Cerebellar nuclear complex (tissue), 1 donor: ENCODE results near the gene RAB4B.
"Not testable (repeated sequence)": the region's sequence is repeated elsewhere in the genome, so short reads cannot be mapped to it uniquely, and the experiment has no call there.

ENCODE experiments used
- DNase-seq, 2 experiments: peaks; one replicate each; lab custom pipeline; 2025; lab: John Stamatoyannopoulos, UW

RAB4B gene

GRCh38 chr19:40750874-40751537 is 27.0 kb upstream of the RAB4B start, which contains the start of gene SNRPA:
Gene SNRPA, plus strand, starts transcription at chr19:40751203. Its CDS starts 206 bp downstream, at chr19:40751409.
- DNase-seq, result peak; percentile 74 to 96

- DNase-seq, result no peak
Measured at GRCh38 chr19:40752257-40752781, 25.7 kb upstream of the RAB4B start.

- DNase-seq, result no peak
Measured at GRCh38 chr19:40754611-40755247, 23.3 kb upstream of the RAB4B start.

- no peak for DNase-seq
Measured at GRCh38 chr19:40755248-40755624, 22.8 kb upstream of the RAB4B start.

GRCh38 chr19:40755791-40756190 is 22.3 kb upstream of the RAB4B start:
- no peak for DNase-seq

- no peak for DNase-seq
Measured at GRCh38 chr19:40756502-40757110, 21.4 kb upstream of the RAB4B start.

GRCh38 chr19:40758491-40758890 is 19.6 kb upstream of the RAB4B start:
- DNase-seq, result no peak

- DNase-seq, result no peak
Measured at GRCh38 chr19:40759352-40759751, 18.7 kb upstream of the RAB4B start.

GRCh38 chr19:40762754-40763470 is 15.1 kb upstream of the RAB4B start:
- DNase-seq, result no peak

GRCh38 chr19:40763526-40763925 is 14.5 kb upstream of the RAB4B start:
- DNase-seq, result no peak

- DNase-seq, result no peak
Measured at GRCh38 chr19:40763963-40764362, 14.1 kb upstream of the RAB4B start.

GRCh38 chr19:40766385-40766784 is 11.7 kb upstream of the RAB4B start:
- not testable (repeated sequence) for DNase-seq

GRCh38 chr19:40768869-40769268 is 9.2 kb upstream of the RAB4B start:
- DNase-seq, result no peak

GRCh38 chr19:40771101-40771862 is 6.8 kb upstream of the RAB4B start:
- not testable (repeated sequence) for DNase-seq

- no peak for DNase-seq
Measured at GRCh38 chr19:40774916-40775631, 3.0 kb upstream of the RAB4B start, which contains the start of gene MIA. Gene MIA, plus strand, starts transcription at chr19:40775521. Its CDS starts 22 bp downstream, at chr19:40775543.

GRCh38 chr19:40775632-40776022 is 2.4 kb upstream of the RAB4B start:
- DNase-seq, result no peak

- DNase-seq, result no peak
Measured at GRCh38 chr19:40776364-40776763, 1.7 kb upstream of the RAB4B start.

GRCh38 chr19:40776932-40777644 is 959 bp upstream of the RAB4B start:
- peak; percentile 66 to 84 for DNase-seq

- DNase-seq, result no peak
Measured at GRCh38 chr19:40777645-40777936, 456 bp upstream of the RAB4B start.

- DNase-seq, result no peak
Measured at GRCh38 chr19:40778706-40779284, 748 bp downstream of the RAB4B start.
